ENCODE results near the gene LAMA3. TPM values are rescaled to one million over a fixed set of nuclear protein-coding genes. Genes with fewer than 3 reads are reported as not detected.

The LAMA3 gene
- total and polyA plus RNA-seq, 2 of the 13 experiments (the other 11 are each of a cell fraction or from before 2014, with no cell fraction given), result 0.45 to 2.2 TPM

DNA sequence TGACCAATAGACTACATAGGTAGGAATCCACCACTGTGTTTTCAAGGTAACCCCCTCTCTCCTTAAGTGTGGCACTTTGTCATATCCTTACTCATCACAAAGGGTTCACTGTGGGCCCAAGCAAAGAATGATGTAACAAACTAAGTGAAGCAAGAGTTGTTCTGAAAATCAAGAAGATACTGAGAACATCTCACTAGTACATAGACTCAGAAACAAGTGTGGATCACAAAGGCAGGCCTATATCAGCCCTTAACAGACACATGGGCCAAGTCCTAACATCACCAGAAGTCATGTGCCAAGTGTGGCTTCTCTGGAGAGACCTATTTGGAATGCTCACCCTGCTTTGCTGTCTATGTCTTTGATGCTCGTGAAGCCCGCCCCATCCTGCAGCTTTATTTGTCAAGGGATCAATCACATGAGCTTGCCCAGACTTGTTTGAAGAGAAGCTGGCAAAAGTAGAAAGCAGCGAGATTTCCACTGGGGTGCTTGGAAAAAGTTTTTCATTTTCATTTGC is 194.1 kb downstream of the LAMA3 start (continued):
- TF ChIP-seq, protein P1, sequence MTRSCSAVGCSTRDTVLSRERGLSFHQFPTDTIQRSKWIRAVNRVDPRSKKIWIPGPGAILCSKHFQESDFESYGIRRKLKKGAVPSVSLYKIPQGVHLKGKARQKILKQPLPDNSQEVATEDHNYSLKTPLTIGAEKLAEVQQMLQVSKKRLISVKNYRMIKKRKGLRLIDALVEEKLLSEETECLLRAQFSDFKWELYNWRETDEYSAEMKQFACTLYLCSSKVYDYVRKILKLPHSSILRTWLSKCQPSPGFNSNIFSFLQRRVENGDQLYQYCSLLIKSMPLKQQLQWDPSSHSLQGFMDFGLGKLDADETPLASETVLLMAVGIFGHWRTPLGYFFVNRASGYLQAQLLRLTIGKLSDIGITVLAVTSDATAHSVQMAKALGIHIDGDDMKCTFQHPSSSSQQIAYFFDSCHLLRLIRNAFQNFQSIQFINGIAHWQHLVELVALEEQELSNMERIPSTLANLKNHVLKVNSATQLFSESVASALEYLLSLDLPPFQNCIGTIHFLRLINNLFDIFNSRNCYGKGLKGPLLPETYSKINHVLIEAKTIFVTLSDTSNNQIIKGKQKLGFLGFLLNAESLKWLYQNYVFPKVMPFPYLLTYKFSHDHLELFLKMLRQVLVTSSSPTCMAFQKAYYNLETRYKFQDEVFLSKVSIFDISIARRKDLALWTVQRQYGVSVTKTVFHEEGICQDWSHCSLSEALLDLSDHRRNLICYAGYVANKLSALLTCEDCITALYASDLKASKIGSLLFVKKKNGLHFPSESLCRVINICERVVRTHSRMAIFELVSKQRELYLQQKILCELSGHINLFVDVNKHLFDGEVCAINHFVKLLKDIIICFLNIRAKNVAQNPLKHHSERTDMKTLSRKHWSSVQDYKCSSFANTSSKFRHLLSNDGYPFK (CRISPR knock-in tag; IDR thresholded peaks at IDR 0.05; ENCODE audit: borderline replicate concordance), result no peak
- no peak for TF ChIP-seq RARA (CRISPR knock-in tag; IDR thresholded peaks at IDR 0.05)
- TF ChIP-seq ZNF260 (CRISPR knock-in tag; IDR thresholded peaks at IDR 0.05; ENCODE audit: borderline replicate concordance, low read depth), result no peak
- no peak for TF ChIP-seq ZNF546 (CRISPR knock-in tag; conservative IDR thresholded peaks at IDR 0.05)
- TF ChIP-seq, protein P2, sequence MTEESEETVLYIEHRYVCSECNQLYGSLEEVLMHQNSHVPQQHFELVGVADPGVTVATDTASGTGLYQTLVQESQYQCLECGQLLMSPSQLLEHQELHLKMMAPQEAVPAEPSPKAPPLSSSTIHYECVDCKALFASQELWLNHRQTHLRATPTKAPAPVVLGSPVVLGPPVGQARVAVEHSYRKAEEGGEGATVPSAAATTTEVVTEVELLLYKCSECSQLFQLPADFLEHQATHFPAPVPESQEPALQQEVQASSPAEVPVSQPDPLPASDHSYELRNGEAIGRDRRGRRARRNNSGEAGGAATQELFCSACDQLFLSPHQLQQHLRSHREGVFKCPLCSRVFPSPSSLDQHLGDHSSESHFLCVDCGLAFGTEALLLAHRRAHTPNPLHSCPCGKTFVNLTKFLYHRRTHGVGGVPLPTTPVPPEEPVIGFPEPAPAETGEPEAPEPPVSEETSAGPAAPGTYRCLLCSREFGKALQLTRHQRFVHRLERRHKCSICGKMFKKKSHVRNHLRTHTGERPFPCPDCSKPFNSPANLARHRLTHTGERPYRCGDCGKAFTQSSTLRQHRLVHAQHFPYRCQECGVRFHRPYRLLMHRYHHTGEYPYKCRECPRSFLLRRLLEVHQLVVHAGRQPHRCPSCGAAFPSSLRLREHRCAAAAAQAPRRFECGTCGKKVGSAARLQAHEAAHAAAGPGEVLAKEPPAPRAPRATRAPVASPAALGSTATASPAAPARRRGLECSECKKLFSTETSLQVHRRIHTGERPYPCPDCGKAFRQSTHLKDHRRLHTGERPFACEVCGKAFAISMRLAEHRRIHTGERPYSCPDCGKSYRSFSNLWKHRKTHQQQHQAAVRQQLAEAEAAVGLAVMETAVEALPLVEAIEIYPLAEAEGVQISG (CRISPR knock-in tag; IDR thresholded peaks at IDR 0.05), result no peak
- peak; percentile 71 for TF ChIP-seq GATAD2A (CRISPR knock-in tag; IDR thresholded peaks at IDR 0.05)
- 0 out of 2 replicates have a peak, but pooled peaks have one; percentile 59 for TF ChIP-seq EHMT2 (IDR thresholded peaks at IDR 0.05; ENCODE audit: borderline replicate concordance, low read depth, low read length)
- no peak for TF ChIP-seq CBX5 (CRISPR knock-in tag; IDR thresholded peaks at IDR 0.05; ENCODE audit: borderline replicate concordance)
- TF ChIP-seq, protein P3, sequence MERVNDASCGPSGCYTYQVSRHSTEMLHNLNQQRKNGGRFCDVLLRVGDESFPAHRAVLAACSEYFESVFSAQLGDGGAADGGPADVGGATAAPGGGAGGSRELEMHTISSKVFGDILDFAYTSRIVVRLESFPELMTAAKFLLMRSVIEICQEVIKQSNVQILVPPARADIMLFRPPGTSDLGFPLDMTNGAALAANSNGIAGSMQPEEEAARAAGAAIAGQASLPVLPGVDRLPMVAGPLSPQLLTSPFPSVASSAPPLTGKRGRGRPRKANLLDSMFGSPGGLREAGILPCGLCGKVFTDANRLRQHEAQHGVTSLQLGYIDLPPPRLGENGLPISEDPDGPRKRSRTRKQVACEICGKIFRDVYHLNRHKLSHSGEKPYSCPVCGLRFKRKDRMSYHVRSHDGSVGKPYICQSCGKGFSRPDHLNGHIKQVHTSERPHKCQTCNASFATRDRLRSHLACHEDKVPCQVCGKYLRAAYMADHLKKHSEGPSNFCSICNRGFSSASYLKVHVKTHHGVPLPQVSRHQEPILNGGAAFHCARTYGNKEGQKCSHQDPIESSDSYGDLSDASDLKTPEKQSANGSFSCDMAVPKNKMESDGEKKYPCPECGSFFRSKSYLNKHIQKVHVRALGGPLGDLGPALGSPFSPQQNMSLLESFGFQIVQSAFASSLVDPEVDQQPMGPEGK (CRISPR knock-in tag; IDR thresholded peaks at IDR 0.05), result peak; percentile 44; the same call in 1 of the 2 replicates
- no peak for TF ChIP-seq ZNF317 (CRISPR knock-in tag; IDR thresholded peaks at IDR 0.05)
- TF ChIP-seq NCOA5 (CRISPR knock-in tag; IDR thresholded peaks at IDR 0.05), result no peak
- no peak for TF ChIP-seq MYC (CRISPR knock-in tag; IDR thresholded peaks at IDR 0.05; ENCODE audit: borderline replicate concordance)
- TF ChIP-seq ZFP36L1 (CRISPR knock-in tag; IDR thresholded peaks at IDR 0.05), result no peak
- no peak for TF ChIP-seq MEIS1 (CRISPR knock-in tag; IDR thresholded peaks at IDR 0.05; ENCODE audit: borderline replicate concordance)
- no peak for TF ChIP-seq TAF1 (CRISPR knock-in tag; IDR thresholded peaks at IDR 0.05)
- TF ChIP-seq ZNF780A (CRISPR knock-in tag; IDR thresholded peaks at IDR 0.05), result no peak
- no peak for TF ChIP-seq YEATS2 (CRISPR knock-in tag; IDR thresholded peaks at IDR 0.05; ENCODE audit: borderline replicate concordance)
- TF ChIP-seq ATF7 (IDR thresholded peaks at IDR 0.05), result no peak
- no peak for TF ChIP-seq ATF7 (CRISPR knock-in tag; IDR thresholded peaks at IDR 0.05)
- no peak for TF ChIP-seq SMAD9 (CRISPR knock-in tag; IDR thresholded peaks at IDR 0.05)
- TF ChIP-seq, protein P4, sequence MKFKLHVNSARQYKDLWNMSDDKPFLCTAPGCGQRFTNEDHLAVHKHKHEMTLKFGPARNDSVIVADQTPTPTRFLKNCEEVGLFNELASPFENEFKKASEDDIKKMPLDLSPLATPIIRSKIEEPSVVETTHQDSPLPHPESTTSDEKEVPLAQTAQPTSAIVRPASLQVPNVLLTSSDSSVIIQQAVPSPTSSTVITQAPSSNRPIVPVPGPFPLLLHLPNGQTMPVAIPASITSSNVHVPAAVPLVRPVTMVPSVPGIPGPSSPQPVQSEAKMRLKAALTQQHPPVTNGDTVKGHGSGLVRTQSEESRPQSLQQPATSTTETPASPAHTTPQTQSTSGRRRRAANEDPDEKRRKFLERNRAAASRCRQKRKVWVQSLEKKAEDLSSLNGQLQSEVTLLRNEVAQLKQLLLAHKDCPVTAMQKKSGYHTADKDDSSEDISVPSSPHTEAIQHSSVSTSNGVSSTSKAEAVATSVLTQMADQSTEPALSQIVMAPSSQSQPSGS (CRISPR knock-in tag; IDR thresholded peaks at IDR 0.05), result no peak
